ENCODE measurements around the gene PNRC2.
"Not testable (repeated sequence)": the region's sequence is repeated elsewhere in the genome, so short reads cannot be mapped to it uniquely, and the experiment has no call there.

PNRC2 gene

DNA sequence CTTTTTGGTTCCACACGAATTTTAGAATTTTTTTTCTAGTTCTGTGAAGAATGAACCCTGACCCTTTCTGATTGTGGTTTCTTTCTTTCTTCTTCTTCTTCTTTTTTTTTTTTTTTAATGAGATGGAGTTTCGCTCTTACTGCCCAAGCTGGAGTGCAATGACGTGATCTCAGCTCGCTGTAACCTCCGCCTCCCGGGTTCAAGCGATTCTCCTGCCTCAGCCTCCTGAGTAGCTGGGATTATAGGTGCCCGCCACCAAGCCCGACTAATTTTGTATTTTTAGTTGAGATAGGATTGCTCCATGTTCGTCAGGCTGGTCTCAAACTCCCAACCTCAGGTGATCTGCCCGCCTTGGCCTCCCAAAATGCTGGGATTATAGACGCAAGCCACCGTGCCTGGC is 32.4 kb downstream of the PNRC2 start:
- DNase-seq (ENCODE audit: low read depth in 2 of 2) = not testable (repeated sequence)

GRCh38 chr1:23995431-23995837 is 35.8 kb downstream of the PNRC2 start:
- no peak for DNase-seq (ENCODE audit: low read depth in 2 of 2)

- no peak for DNase-seq (ENCODE audit: low read depth in 2 of 2)
Observed at GRCh38 chr1:23996700-23997229, 37.1 kb downstream of the PNRC2 start.

- DNase-seq (ENCODE audit: low read depth in 2 of 2) = no peak
Observed at GRCh38 chr1:23997812-23998211, 38.2 kb downstream of the PNRC2 start.

DNA sequence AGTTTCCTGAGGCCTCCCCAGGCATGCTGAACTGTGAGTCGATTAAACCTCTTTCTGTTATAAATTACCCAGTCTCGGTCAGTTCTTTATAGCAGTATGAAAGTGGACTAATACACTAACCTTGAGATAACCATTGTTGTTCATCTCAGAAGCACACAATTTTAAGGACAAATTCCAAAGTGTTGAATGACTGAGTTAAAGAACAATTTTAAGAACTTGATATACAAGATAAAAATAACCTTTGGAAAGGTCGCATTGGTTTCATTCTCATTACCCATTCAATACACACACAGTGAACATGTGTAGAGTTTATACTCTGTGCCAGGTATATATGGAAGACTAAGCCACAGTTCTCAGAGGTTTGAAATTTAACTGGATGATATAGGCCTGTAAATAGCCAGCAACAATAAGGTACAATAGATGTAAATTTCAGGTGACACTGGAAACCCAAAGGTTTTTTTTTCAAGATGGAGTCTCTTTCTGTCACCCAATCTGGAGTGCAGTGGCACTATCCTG is 39.6 kb downstream of the PNRC2 start:
- DNase-seq (ENCODE audit: low read depth in 2 of 2) = no peak

DNA sequence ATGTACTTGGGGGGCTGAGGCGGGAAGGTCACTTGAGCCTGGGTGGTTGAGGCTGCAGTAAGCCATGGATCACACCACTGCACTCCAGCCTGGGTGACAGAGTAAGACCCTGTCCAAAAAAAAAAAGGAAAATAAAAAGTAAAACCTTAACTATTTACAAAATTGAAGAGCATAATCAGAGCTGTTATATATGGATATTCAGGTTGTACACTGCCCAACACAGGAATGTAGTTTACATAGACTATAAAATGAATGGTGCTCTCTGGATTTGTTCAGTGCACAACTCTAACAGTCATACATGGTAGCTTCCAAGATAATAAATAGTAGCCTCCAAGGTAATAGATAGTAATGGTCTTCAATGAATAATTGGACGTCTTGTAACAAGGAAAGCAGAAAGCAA is 43.1 kb downstream of the PNRC2 start:
- DNase-seq (ENCODE audit: low read depth in 2 of 2) = no peak

DNA sequence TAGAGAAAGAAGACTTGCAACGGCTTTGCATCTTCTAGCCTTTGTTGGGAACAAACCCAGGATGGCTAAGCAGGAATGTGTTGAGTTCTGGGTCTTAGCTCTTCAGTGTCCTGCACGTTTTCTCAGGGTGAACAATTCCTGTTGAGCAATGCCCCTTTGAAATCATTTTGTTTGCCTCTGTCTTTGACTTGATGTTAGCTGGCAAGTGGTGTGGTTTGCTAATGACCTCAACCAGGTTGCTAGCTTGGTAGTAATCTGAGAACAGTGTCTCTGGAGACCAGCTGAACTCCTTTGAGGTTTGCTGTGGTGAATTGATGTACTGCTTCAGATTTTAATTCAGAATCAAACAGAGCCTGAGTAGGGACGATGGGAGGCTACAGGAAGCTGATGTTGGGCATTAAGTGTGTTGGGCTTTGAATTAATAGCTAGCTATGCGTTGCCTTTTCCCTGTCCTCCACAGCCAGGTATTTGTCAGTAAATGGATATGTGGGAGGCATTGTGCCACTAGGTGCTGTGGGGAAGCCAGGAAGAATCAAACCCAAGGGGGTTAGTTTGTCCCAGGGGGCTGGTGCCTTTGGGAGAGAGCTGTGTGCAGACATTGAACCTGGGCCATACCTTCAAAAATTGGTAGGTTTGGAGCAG is 43.8 kb downstream of the PNRC2 start:
- DNase-seq (ENCODE audit: low read depth in 2 of 2) = no peak

DNA sequence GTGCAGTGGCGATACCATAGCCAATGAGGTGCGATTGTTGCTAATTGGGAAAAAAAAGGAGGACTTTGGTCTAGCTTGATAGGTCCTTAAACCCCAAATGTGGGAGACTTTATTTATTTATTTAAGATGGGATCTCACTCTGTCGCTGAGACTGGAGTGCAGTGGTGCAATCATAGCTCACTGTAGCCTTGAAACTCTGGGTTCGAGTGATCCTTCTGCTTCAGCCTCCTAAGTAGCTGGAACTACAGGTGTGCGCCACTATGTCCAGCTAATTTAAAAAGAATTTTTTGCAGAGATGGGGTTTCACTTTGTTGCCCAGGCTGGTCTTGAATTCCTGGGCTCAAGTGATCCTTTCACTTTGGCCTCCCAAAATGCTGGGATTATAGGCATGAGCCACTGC is 44.5 kb downstream of the PNRC2 start:
- no peak for DNase-seq (ENCODE audit: low read depth in 2 of 2)

DNA sequence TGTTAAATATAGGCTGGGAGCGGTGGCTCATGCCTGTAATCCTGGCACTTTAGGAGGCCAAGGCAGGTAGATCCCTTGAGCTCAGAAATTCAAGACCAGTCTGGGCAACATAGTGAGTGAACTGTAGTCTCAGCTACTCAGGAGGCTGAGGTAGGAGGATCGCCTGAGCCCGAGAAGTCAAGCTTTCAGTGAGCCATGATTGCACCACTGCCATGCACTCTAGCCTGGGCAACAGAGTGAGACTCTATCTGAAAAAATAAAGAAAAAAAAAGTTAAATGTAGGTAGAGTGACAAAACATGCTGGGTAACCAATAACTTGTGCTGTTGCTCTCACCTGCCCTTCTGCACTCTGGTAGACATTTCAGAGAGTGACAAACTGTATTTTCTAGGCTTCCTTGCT is 45.5 kb downstream of the PNRC2 start:
- no peak for DNase-seq (ENCODE audit: low read depth in 2 of 2)

GRCh38 chr1:24007079-24007478 is 47.5 kb downstream of the PNRC2 start:
- DNase-seq (ENCODE audit: low read depth in 2 of 2) = no peak

DNA sequence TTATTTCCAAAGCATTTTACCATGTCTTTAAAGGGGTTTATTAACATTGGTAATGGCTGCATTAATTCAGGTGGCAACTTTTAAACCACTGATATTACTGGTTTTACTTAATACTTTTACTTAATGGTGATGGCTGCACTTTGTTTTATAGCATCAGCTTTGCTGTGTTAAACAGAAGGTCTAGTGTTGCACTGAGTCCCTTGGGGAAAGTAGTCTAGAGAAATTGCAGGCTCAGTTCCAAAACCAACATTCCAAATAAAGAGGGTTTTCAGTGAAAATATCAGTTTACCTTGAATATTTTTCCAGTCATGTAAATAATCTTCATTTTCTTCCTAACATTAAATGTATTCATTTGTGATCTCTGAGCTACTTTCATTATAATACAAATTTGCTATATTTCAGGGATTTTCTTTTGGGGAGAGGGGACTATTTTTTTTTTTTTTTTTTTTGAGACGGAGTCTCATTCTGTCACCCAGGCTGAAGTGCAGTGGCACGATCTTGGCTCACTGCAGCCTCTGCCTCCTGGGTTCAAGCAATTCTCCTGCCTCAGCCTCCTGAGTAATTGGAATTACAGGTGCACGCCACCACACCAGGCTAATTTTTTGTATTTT is 49.1 kb downstream of the PNRC2 start:
- DNase-seq (ENCODE audit: low read depth in 2 of 2) = not testable (repeated sequence)

DNA sequence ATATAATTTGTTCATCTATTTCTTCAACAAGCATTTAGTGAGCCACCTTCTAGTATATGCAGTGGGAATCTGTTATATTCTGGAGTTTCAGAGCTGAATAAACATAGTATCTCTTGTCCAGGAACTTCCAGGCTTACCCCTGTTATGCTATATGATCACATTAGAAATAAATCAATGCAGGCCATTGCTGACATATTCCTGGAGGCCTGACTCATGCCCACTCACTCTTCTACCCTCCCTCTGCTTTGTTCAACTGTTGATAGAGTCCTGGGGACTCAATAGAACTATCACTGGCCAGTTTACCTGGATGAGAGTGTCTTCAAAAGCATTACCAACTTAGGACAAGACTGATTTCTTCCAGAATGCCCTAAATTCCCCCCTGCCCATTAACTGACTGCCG is 49.8 kb downstream of the PNRC2 start:
- DNase-seq (ENCODE audit: low read depth in 2 of 2) = no peak

GRCh38 chr1:24010650-24011049 is 51.0 kb downstream of the PNRC2 start:
- no peak for DNase-seq (ENCODE audit: low read depth in 2 of 2)

- not testable (repeated sequence) for DNase-seq (ENCODE audit: low read depth in 2 of 2)
Observed at GRCh38 chr1:24012878-24013277, 53.2 kb downstream of the PNRC2 start.

Data from activated CD4-positive, alpha-beta T cell treated with anti-CD3 and anti-CD28 coated beads for 24 hours (primary cell).